Esophagus muscularis mucosa (tissue), 2 donors: ENCODE results near the gene SIPA1L3.

Source experiments
- EP300 ChIP-seq: sonication (generic); formaldehyde crosslinking; IDR thresholded peaks from one replicate; pipeline ENCODE4 v1.6.1; 2017; ENCODE audit warnings: antibody characterized with exemption
- POLR2A ChIP-seq: fragments of 450-650 bp; IDR thresholded peaks from one replicate; pipeline ENCODE4 v1.6.1; 2017; ENCODE audit warnings: antibody characterized with exemption, moderate library complexity, mild to moderate bottlenecking, low read depth

DNA sequence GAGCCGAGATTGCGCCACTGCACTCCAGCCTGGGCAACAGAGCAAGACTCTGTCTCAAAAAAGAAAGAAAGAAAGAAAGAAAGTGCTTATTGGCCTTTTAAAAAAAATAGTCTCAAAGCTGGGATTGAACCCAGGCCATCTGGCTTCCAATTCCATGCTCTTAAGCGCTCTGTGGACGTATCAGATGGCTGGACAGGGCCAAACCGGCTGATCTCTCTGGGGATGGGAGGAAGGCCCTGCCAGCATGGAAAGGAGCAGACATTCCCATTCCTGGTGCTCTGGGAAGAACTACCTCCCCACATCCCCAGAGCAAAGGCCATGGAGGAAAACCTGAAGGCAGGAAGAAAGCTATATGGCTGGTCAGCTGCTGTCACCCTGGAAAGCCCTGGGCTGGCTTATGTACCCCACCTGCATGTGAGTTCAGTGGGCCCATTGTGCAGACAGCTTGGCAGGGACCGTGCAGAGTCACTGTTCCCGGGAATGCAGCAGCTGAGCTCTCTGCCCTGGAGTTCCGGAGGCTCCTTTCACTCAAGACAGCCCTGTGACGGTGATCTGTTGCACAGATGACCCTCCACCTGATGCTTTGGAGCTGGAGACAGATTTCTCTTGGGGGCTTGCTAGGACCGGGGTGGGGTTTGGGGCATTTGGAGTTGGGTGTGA, 84.3 kb downstream of the SIPA1L3 start:
- TF ChIP-seq EP300 = no peak
- no peak for TF ChIP-seq POLR2A
